IPS-18a (cell line): ENCODE results near the gene KPTN.

ENCODE experiments used
- H3K27ac ChIP-seq: one replicate; pipeline ENCODE4 v1.5.1; 2013; ENCODE audit warnings: low read length
- H3K27me3 ChIP-seq: one replicate; pipeline ENCODE4 v1.6.1; 2013; ENCODE audit warnings: mild to moderate bottlenecking, low read length; ENCODE audit not compliant: control insufficient read depth, insufficient read depth
- H3K36me3 ChIP-seq: one replicate; pipeline ENCODE4 v1.6.1; 2013; ENCODE audit warnings: low read depth, low read length; ENCODE audit not compliant: control insufficient read depth
- H3K4me1 ChIP-seq: one replicate; pipeline ENCODE4 v1.6.1; 2013; ENCODE audit warnings: low read depth, low read length; ENCODE audit not compliant: control insufficient read depth
- H3K4me3 ChIP-seq: one replicate; pipeline ENCODE4 v1.5.1; 2013; ENCODE audit warnings: low read length
- H3K9ac ChIP-seq: one replicate; pipeline ENCODE4 v1.6.1; 2013; ENCODE audit warnings: mild to moderate bottlenecking, low read length, moderate library complexity
- H3K9me3 ChIP-seq: one replicate; pipeline ENCODE4 v1.6.1; 2013; ENCODE audit warnings: low read depth, low read length; ENCODE audit not compliant: control insufficient read depth

The KPTN gene

DNA sequence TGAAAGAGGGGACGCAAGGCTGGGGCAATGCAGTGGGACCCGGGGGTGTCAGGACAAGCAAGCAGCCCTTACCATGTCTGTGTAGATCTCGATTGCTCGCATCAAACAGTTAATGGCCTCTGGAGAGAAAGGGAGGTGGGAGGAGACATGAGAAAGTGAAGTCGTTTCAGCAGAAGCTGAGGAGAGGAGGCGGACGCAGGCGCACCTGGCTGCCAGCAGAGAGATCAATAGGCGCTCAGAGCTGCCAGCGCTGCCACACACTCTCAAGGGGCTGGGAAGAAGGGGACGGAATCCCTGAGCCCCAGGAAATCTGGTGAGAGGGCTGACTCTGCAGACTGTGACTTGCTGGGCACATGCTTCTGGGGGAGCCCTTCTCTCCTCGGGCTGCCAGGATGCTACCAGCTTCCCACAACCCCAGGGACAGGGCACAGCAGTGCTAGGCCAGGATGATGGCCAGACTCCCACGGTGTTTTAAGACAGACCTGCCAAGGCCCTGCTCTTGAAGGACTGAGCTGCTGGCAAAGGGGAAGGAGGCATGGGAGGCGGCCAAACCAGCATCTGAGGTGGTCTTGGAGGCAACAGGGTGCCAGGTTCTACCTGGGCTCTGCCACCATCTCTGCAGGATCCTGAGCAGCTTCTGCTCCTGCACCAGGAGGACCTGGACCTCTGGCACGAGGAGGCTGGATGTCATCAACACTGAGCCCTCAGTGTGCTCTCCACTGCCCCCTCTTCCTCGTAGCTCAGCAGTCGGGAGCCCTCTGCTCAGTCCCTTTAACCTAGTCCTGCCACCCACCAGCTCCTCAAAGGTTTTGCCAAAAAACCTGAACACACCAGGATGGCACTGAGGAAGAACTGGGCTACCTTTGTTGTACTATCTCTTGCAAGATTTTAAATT is 11.7 kb upstream of the KPTN start:
- Histone ChIP-seq H3K9ac (no peak overlapping the region), H3K4me3 (no peak overlapping the region), H3K27ac (no peak overlapping the region), H3K36me3 (peaks cover 7% of the 10 kb centered on the region), H3K9me3 (no peaks in the 10 kb centered on the region), H3K27me3 (no peaks in the 10 kb centered on the region), H3K4me1 (no peaks in the 10 kb centered on the region)

DNA sequence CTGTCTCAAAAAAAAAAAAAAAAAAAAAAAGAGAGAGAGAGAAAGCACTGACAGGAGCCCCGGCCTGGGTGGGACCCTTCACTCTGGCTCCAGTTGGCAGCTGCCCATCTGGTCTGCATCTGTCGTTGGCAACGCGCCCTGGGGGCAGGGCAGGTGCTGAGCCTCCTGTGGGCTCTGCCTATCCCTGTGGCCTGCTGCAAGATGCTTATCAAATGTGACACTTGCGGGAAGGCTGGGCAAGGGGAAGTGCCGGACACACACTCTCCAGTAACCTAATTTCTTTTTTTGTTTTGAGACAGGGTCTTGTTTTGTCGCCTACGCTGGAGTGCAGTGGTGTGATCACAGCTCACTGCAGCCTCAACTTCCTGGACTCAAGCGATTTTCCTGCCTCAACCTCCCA is 10.7 kb upstream of the KPTN start:
- H3K27me3 ChIP-seq, result no peaks in the 10 kb centered on the region
- H3K27ac ChIP-seq, result no peak overlapping the region
- H3K9me3 ChIP-seq, result no peaks in the 10 kb centered on the region
- no peaks in the 10 kb centered on the region for H3K4me1 ChIP-seq
- no peak overlapping the region for H3K9ac ChIP-seq
- H3K36me3 ChIP-seq, result peaks cover 14% of the 10 kb centered on the region
- H3K4me3 ChIP-seq, result no peak overlapping the region

- H3K36me3 ChIP-seq, result peaks cover 15% of the 10 kb centered on the region
- no peak overlapping the region for H3K9ac ChIP-seq
- no peak overlapping the region for H3K4me3 ChIP-seq
- no peaks in the 10 kb centered on the region for H3K9me3 ChIP-seq
- H3K27ac ChIP-seq, result no peak overlapping the region
- no peaks in the 10 kb centered on the region for H3K4me1 ChIP-seq
- no peaks in the 10 kb centered on the region for H3K27me3 ChIP-seq
Observed at GRCh38 chr19:47494211-47494547, 10.2 kb upstream of the KPTN start.

DNA sequence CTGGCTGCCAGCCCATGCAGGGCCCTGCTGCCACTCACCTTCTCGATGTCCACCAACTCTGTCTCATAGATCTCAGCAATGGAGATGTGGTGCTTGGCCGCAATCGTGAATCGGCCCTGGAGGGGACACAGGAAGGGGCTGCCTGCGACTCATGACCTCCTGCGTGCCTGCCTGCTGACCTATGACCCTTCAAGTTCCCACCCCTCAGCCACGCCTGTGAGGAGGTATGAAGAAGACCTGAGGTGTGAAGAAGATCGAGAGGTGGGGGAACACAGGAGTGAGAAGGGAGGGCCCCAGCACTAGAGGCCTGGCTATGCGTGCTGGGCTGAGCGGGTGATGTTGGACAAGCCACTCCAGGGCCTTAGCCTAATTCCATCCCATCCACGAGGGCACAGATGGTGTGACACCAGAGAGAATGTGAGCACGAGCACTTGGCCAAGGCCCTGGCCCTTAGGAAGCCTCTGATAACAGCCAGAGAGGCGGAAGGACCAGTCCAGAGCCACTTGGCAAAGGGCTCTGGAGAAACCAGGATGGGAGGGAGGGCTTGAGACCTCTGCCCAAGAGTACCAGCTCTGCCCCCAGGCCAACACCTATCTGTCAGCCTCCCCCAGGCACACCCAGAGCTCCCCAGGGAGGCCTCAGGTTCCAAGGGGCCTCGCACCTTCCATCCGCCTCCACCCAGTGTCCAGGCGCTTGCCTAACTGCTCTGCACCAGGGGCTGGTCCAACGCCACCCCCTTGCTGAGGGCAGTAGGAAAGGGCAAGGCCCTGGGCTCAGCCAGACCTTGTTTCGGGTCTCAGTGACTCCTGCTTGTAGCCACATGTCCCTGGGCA is 9.6 kb upstream of the KPTN start:
- Histone ChIP-seq H3K27ac (no peak overlapping the region), H3K27me3 (no peaks in the 10 kb centered on the region), H3K4me3 (no peak overlapping the region), H3K36me3 (peaks cover 15% of the 10 kb centered on the region), H3K9me3 (no peaks in the 10 kb centered on the region), H3K4me1 (no peaks in the 10 kb centered on the region), H3K9ac (no peak overlapping the region)

GRCh38 chr19:47492571-47493377 is 8.8 kb upstream of the KPTN start:
- Histone ChIP-seq H3K27ac (no peak overlapping the region), H3K36me3 (peaks cover 15% of the 10 kb centered on the region), H3K4me3 (no peak overlapping the region), H3K9ac (no peak overlapping the region), H3K27me3 (no peaks in the 10 kb centered on the region), H3K9me3 (no peaks in the 10 kb centered on the region), H3K4me1 (no peaks in the 10 kb centered on the region)

DNA sequence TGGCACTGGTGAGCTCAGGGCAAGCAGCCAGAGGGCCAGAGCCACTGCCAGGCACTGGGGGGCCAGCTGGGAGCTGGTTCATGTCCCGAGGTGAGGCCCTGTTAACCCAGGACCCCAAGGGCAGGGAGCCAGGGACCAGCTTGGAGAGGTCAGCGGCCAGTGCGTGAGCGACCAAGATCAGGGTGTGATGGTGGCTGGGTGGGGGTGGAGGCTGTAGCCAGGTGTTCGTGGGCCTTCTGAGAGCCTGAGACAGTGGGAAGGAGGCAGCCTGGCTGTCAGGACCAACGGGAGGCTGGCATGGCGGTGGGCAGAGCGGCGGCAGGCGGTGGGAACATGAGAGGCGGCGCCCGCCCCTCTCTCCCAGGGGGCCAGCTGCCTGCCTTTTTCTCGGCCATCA is 8.1 kb upstream of the KPTN start:
- Histone ChIP-seq H3K4me3 (no peak overlapping the region), H3K27ac (no peak overlapping the region), H3K36me3 (peaks cover 15% of the 10 kb centered on the region), H3K9me3 (no peaks in the 10 kb centered on the region), H3K4me1 (no peaks in the 10 kb centered on the region), H3K9ac (no peak overlapping the region), H3K27me3 (no peaks in the 10 kb centered on the region)

DNA sequence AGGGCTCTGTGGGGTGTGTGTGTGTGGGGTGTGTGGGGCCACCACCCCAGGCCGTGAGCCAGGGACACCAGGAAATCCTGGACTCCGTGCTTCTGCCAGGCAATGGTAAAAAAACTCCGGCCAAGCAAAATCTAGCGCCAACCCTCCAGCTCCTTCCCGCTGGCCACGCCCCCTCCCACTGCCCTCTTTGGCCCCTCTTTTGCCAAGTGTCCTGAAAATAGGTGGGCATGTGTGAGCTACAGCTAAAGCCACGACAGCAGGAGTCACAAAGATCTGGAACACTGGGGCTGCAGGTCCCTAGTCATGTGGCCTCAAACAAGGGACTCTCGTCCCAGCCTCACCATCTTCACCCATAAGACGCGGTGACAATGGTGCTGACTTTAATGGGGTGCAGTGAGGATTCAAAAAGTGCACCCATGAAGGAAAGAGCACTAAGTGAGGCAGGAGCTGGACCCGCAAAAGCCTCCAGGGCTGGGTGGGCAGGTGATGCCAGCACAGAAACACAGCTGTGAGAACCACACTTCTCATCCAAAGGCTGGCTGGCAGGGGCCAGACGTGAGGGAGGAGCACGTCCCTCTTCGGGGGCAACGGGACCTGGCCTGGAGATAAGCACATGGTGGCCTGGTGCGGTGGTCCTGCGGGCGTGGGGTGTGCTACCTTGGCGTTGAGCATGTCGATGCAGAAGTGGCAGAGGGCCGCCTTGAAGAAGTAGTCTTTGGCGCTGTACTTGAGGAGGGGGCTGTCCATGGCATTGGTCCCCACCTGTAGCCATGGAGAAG is 7.5 kb upstream of the KPTN start:
- Histone ChIP-seq H3K9me3 (no peaks in the 10 kb centered on the region), H3K4me1 (no peaks in the 10 kb centered on the region), H3K4me3 (no peak overlapping the region), H3K27me3 (no peaks in the 10 kb centered on the region), H3K36me3 (peaks cover 15% of the 10 kb centered on the region), H3K9ac (no peak overlapping the region), H3K27ac (no peak overlapping the region)

- Histone ChIP-seq H3K27me3 (no peaks in the 10 kb centered on the region), H3K27ac (no peak overlapping the region), H3K4me3 (no peak overlapping the region), H3K9ac (no peak overlapping the region), H3K9me3 (no peaks in the 10 kb centered on the region), H3K36me3 (peaks cover 15% of the 10 kb centered on the region), H3K4me1 (no peaks in the 10 kb centered on the region)
Observed at GRCh38 chr19:47490847-47491246, 6.8 kb upstream of the KPTN start.

- Histone ChIP-seq H3K27ac (no peak overlapping the region), H3K9me3 (no peaks in the 10 kb centered on the region), H3K27me3 (no peaks in the 10 kb centered on the region), H3K36me3 (peaks cover 15% of the 10 kb centered on the region), H3K4me3 (no peak overlapping the region), H3K4me1 (no peaks in the 10 kb centered on the region), H3K9ac (no peak overlapping the region)
Observed at GRCh38 chr19:47490031-47490430, 6.0 kb upstream of the KPTN start.

- Histone ChIP-seq H3K4me3 (no peak overlapping the region), H3K27ac (no peak overlapping the region), H3K9me3 (no peaks in the 10 kb centered on the region), H3K9ac (no peak overlapping the region), H3K4me1 (no peaks in the 10 kb centered on the region), H3K36me3 (peaks cover 15% of the 10 kb centered on the region), H3K27me3 (no peaks in the 10 kb centered on the region)
Observed at GRCh38 chr19:47489072-47489914, 5.3 kb upstream of the KPTN start.
